Thyroid gland (tissue), 4 donors: ENCODE data around the gene CWC22.

Experiments
- CTCF ChIP-seq, 6 experiments: fragments of 200-600 bp in 3 of 6; fragments of 450-650 bp in 3 of 6; sonication (generic) in 3 of 6; IDR thresholded peaks; one replicate each; pipeline ENCODE4 v1.5.1; 2016 to 2019; ENCODE audit warnings: antibody characterized with exemption in 6 of 6, mild to moderate bottlenecking in 2 of 6, inconsistent platforms in 1 of 6, moderate library complexity in 1 of 6
- POLR2A ChIP-seq, 2 donors: fragments of 450-650 bp; IDR thresholded peaks; one replicate each; pipeline ENCODE4 v1.6.1; 2017; ENCODE audit warnings: antibody characterized with exemption in 2 of 2, mild to moderate bottlenecking in 2 of 2, moderate library complexity in 1 of 2

- TF ChIP-seq POLR2A (IDR thresholded peaks at IDR 0.05) (no peak), CTCF (IDR thresholded peaks at IDR 0.05) (no peak)
Observed at GRCh38 chr2:179965291-179966258, 41.5 kb downstream of the CWC22 start.
